ENCODE results near the gene DMXL2.
"Not testable (repeated sequence)": the region's sequence is repeated elsewhere in the genome, so short reads cannot be mapped to it uniquely, and the experiment has no call there.

DMXL2 gene

GRCh38 chr15:51577636-51578304, 44.8 kb downstream of the DMXL2 start:
- in situ Hi-C loops (cut with HindIII; ENCODE audit: low sequenced_read_pairs) = no loop called here
- no peak overlapping the region for H3K4me3 ChIP-seq (ENCODE audit: low read depth, low read length)
- TF ChIP-seq, protein P1, sequence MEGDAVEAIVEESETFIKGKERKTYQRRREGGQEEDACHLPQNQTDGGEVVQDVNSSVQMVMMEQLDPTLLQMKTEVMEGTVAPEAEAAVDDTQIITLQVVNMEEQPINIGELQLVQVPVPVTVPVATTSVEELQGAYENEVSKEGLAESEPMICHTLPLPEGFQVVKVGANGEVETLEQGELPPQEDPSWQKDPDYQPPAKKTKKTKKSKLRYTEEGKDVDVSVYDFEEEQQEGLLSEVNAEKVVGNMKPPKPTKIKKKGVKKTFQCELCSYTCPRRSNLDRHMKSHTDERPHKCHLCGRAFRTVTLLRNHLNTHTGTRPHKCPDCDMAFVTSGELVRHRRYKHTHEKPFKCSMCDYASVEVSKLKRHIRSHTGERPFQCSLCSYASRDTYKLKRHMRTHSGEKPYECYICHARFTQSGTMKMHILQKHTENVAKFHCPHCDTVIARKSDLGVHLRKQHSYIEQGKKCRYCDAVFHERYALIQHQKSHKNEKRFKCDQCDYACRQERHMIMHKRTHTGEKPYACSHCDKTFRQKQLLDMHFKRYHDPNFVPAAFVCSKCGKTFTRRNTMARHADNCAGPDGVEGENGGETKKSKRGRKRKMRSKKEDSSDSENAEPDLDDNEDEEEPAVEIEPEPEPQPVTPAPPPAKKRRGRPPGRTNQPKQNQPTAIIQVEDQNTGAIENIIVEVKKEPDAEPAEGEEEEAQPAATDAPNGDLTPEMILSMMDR (IDR thresholded peaks at IDR 0.05; ENCODE audit: low read depth, low read length) = no peak
- DNase-seq (ENCODE audit: low read depth, low spot score) = no peak

GRCh38 chr15:51576911-51577500, 45.6 kb downstream of the DMXL2 start:
- H3K4me3 ChIP-seq (ENCODE audit: low read depth, low read length) = no peak overlapping the region
- in situ Hi-C loops (cut with HindIII; ENCODE audit: low sequenced_read_pairs) = no loop called here
- no peak for DNase-seq (ENCODE audit: low read depth, low spot score)
- TF ChIP-seq, protein P1 (IDR thresholded peaks at IDR 0.05; ENCODE audit: low read depth, low read length) = no peak

DNA sequence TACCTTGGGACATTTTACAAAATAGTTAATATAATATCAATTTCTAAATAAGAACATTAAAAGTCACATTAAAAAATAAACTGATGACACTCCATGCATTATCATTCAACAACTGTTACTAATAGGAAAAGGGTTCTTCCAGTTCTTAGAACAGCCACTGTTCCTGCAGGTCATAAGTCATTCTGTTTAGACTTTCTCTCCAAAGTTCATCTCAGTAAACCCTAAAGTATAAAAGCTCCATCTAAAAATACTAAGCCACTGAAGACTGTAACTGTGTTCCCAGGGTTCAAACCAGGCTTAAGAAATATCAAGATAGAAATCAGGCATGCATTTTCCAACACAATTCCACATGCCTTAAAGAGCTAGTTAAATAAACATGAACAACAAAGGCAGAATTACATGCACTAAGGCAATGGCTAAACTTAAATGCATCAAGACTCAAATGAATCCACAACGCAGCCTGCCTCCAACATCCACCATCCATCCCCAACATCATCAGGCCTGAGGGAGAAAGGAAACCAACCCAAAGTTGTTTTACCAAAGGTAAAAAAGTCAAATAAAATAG, 46.2 kb downstream of the DMXL2 start:
- DNase-seq (ENCODE audit: low read depth, low spot score) = no peak
- TF ChIP-seq, protein P1 (IDR thresholded peaks at IDR 0.05; ENCODE audit: low read depth, low read length) = no peak
- in situ Hi-C loops (cut with HindIII; ENCODE audit: low sequenced_read_pairs) = no loop called here
- no peak overlapping the region for H3K4me3 ChIP-seq (ENCODE audit: low read depth, low read length)

DNA sequence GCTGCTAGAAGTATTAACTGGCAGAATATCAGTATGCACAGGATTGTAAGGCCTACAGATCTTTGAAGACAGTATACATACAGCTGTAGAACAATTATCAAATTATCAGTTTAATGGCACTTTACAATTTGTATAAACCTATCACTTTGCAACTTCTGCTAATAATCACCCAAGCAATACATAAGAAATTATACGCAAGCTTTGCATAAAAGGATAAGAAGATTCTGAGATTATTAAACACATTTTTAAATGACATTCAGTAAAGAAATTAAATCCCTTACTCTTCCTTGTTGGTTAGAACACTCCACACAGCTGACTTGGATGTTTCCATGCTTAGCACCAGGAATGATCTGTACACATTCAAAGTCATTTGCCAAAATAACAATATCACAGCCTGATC, 46.8 kb downstream of the DMXL2 start:
- H3K4me3 ChIP-seq (ENCODE audit: low read depth, low read length) = no peak overlapping the region
- TF ChIP-seq, protein P1 (IDR thresholded peaks at IDR 0.05; ENCODE audit: low read depth, low read length) = no peak
- in situ Hi-C loops (cut with HindIII; ENCODE audit: low sequenced_read_pairs) = no loop called here
- DNase-seq (ENCODE audit: low read depth, low spot score) = no peak

DNA sequence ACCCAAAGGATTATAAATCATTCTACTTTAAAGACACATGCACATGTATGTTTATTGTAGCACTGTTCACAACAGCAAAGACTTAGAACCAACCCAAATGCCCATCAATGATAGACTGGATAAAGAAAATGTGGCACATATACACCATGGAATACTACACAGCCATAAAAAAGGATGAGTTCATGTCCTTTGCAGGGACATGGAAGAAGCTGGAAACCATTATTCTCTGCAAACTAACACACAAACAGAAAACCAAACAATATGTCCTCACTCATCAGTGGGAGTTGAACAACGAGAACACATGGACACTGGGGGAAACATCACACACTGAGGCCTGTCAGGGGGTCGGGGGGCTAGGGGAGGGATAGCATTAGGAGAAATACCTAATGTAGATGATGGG, 49.2 kb downstream of the DMXL2 start:
- in situ Hi-C loops (cut with HindIII; ENCODE audit: low sequenced_read_pairs); DNase-seq (ENCODE audit: low read depth, low spot score): not testable (repeated sequence)

GRCh38 chr15:51568939-51569784, 53.4 kb downstream of the DMXL2 start:
- in situ Hi-C loops (cut with HindIII; ENCODE audit: low sequenced_read_pairs) = not testable (repeated sequence)

More for the DNA sequence above, 49.2 kb downstream of the DMXL2 start:
- not testable (repeated sequence) for H3K4me3 ChIP-seq (ENCODE audit: low read depth, low read length)

GRCh38 chr15:51561271-51561670, 61.3 kb downstream of the DMXL2 start:
- in situ Hi-C loops (cut with HindIII; ENCODE audit: low sequenced_read_pairs) = no loop called here
- H3K4me3 ChIP-seq (ENCODE audit: low read depth, low read length) = no peak overlapping the region
- no peak for DNase-seq (ENCODE audit: low read depth, low spot score)
- TF ChIP-seq, protein P1 (IDR thresholded peaks at IDR 0.05; ENCODE audit: low read depth, low read length) = no peak

More at GRCh38 chr15:51568939-51569784, 53.4 kb downstream of the DMXL2 start:
- not testable (repeated sequence) for H3K4me3 ChIP-seq (ENCODE audit: low read depth, low read length); DNase-seq (ENCODE audit: low read depth, low spot score)

All from astrocyte of the spinal cord (primary cell).